Upper lobe of left lung (tissue), 4 donors: Measurements from ENCODE around the gene VPS37B.
"Not testable (repeated sequence)": the region's sequence is repeated elsewhere in the genome, so short reads cannot be mapped to it uniquely, and the experiment has no call there.

Experiments
- CTCF ChIP-seq, 6 experiments: fragments of 450-650 bp in 4 of 6; fragments of 200-600 bp in 2 of 6; sonication (generic) in 2 of 6; IDR thresholded peaks; one replicate each; pipeline ENCODE4 v1.5.1; 2016 to 2019; ENCODE audit warnings: antibody characterized with exemption in 6 of 6
- POLR2A ChIP-seq, 4 donors: fragments of 450-650 bp; IDR thresholded peaks; one replicate each; pipeline ENCODE4 v1.5.1; 2016 to 2017; ENCODE audit warnings: antibody characterized with exemption in 4 of 4, mild to moderate bottlenecking in 2 of 4

GRCh38 chr12:122941351-122941750 is 45.4 kb upstream of the VPS37B start:
- TF ChIP-seq CTCF, POLR2A (IDR thresholded peaks at IDR 0.05): not testable (repeated sequence)
